H1 (cell line): ENCODE data around the gene HES5. TPM values are rescaled to one million over a fixed set of nuclear protein-coding genes. Genes with fewer than 3 reads are reported as not detected.

Experiments
- CTCF ChIA-PET: fragments of 300-600 bp; sonication (Branson Sonifier 250); formaldehyde crosslinking; loops from one replicate; lab custom pipeline; 2021; ENCODE audit not compliant: partially characterized antibody; lab: Charles Lee
- POLR2A ChIA-PET: fragments of 300-600 bp; sonication (Branson Sonifier 250); formaldehyde crosslinking; loops from one replicate; lab custom pipeline; 2021; ENCODE audit warnings: inconsistent platforms; ENCODE audit not compliant: partially characterized antibody; lab: Charles Lee
- DNase-seq, 2 experiments: peaks; one replicate each; pipeline versions ENCODE4 v3.0.0 to v3.0.0-alpha.2; 2010 to 2022; ENCODE audit warnings: low spot score in 2 of 2, low read depth in 1 of 2, mixed read lengths in 1 of 2
- FAIRE-seq: peaks from 2 replicates; lab custom pipeline; 2011; peaks lifted over from hg19 to GRCh38; lab: Jason Lieb, UNC
- H2AFZ ChIP-seq: 2 replicates; pipeline ENCODE4 v1.8.1; 2012; ENCODE audit warnings: low read length, inconsistent platforms
- H2AK5ac ChIP-seq: 2 replicates; pipeline ENCODE4 v1.6.1; 2013; ENCODE audit warnings: low read depth, low read length
- H2BK120ac ChIP-seq: replicated peaks from 2 replicates; pipeline ENCODE3; 2013; ENCODE audit warnings: low read depth, low read length, inconsistent platforms
- H2BK12ac ChIP-seq: 2 replicates; pipeline ENCODE4 v1.6.1; 2013; ENCODE audit warnings: low read depth, low read length
- H2BK15ac ChIP-seq: 2 replicates; pipeline ENCODE4 v1.6.1; 2013; ENCODE audit warnings: low read length
- H2BK20ac ChIP-seq: 2 replicates; pipeline ENCODE4 v1.6.1; 2013; ENCODE audit warnings: low read length
- H2BK5ac ChIP-seq: 2 replicates; pipeline ENCODE4 v1.6.1; 2013; ENCODE audit warnings: low read depth, low read length
- H3K14ac ChIP-seq: 2 replicates; pipeline ENCODE4 v1.6.1; 2013; ENCODE audit warnings: inconsistent platforms; ENCODE audit not compliant: insufficient read length
- H3K18ac ChIP-seq: 2 replicates; pipeline ENCODE4 v1.6.1; 2013; ENCODE audit warnings: low read length; ENCODE audit errors: extremely low read depth
- H3K23ac ChIP-seq: 2 replicates; pipeline ENCODE4 v1.6.1; 2013; ENCODE audit warnings: inconsistent platforms; ENCODE audit not compliant: insufficient read length
- H3K23me2 ChIP-seq: 2 replicates; pipeline ENCODE4 v1.6.1; 2013; ENCODE audit warnings: low read depth, low read length
- H3K27ac ChIP-seq: 2 replicates; pipeline ENCODE4 v1.6.1; 2011; ENCODE audit warnings: low read depth, low read length, inconsistent platforms
- H3K27me3 ChIP-seq, 4 experiments: replicated peaks in 1 of 4; 1 replicate in 1 of 4; 2 replicates in 3 of 4; pipeline versions ENCODE4 v1.6.1 to v1.8.1; 2011 to 2013; ENCODE audit warnings: low read length in 3 of 4, mild to moderate bottlenecking in 3 of 4, inconsistent platforms in 2 of 4, mixed read lengths in 2 of 4, moderate library complexity in 1 of 4; ENCODE audit not compliant: control insufficient read depth in 3 of 4, insufficient read depth in 3 of 4; ENCODE audit errors: extremely low read depth in 1 of 4
- H3K36me3 ChIP-seq, 4 experiments: 2 replicates each; pipeline versions ENCODE4 v1.6.1 to v1.8.1; 2011 to 2013; ENCODE audit warnings: mild to moderate bottlenecking in 4 of 4, low read length in 3 of 4, moderate library complexity in 2 of 4, control low read depth in 1 of 4, inconsistent platforms in 1 of 4; ENCODE audit not compliant: insufficient read depth in 4 of 4, control insufficient read depth in 2 of 4
- H3K4ac ChIP-seq: replicated peaks from 2 replicates; pipeline ENCODE3; 2013; ENCODE audit warnings: low read length, low read depth, mixed read lengths, inconsistent platforms; ENCODE audit not compliant: insufficient read length
- H3K4me1 ChIP-seq, 4 experiments: replicated peaks in 1 of 4; 1 replicate in 1 of 4; 2 replicates in 3 of 4; pipeline versions ENCODE4 v1.6.1 to v1.8.1; 2011 to 2013; ENCODE audit warnings: low read length in 3 of 4, inconsistent platforms in 2 of 4, mixed read lengths in 1 of 4; ENCODE audit not compliant: insufficient read depth in 4 of 4, control insufficient read depth in 3 of 4
- H3K4me2 ChIP-seq, 2 experiments: 2 replicates each; pipeline versions ENCODE4 v1.6.1 to v1.8.1; 2011 to 2013; ENCODE audit warnings: low read depth in 2 of 2, low read length in 2 of 2, control low read depth in 1 of 2, inconsistent platforms in 1 of 2, mild to moderate bottlenecking in 1 of 2; ENCODE audit not compliant: insufficient read depth in 1 of 2
- H3K4me3 ChIP-seq, 4 experiments: fragments of 200-600, 300-600 bp in 1 of 4; sonication (generic), shearing (Covaris generic), sonication (Bioruptor Twin) in 1 of 4; 2 replicates each; pipeline versions ENCODE4 v1.5.1 to v1.8.1; 2011 to 2016; ENCODE audit warnings: low read length in 4 of 4, low read depth in 3 of 4, control low read depth in 2 of 4, inconsistent platforms in 2 of 4, mild to moderate bottlenecking in 2 of 4, mixed read lengths in 1 of 4, moderate library complexity in 1 of 4; ENCODE audit not compliant: insufficient read depth in 2 of 4; ENCODE audit errors: extremely low read depth in 1 of 4
- H3K56ac ChIP-seq: replicated peaks from 2 replicates; pipeline ENCODE3; 2013; ENCODE audit warnings: low read depth, mild to moderate bottlenecking, mixed read lengths, low read length, inconsistent platforms; ENCODE audit not compliant: insufficient read length
- H3K79me1 ChIP-seq: 2 replicates; pipeline ENCODE4 v1.6.1; 2013; ENCODE audit warnings: low read depth, low read length, control low read depth
- H3K79me2 ChIP-seq, 2 experiments: 2 replicates each; pipeline versions ENCODE4 v1.6.1 to v1.8.1; 2012 to 2013; ENCODE audit warnings: low read length in 2 of 2, mild to moderate bottlenecking in 2 of 2, inconsistent platforms in 1 of 2; ENCODE audit not compliant: insufficient read depth in 2 of 2, control insufficient read depth in 1 of 2
- H3K9ac ChIP-seq, 4 experiments: replicated peaks in 1 of 4; 1 replicate in 1 of 4; 2 replicates in 3 of 4; pipeline versions ENCODE4 v1.6.1 to v1.8.1; 2011 to 2013; ENCODE audit warnings: low read depth in 3 of 4, low read length in 3 of 4, control low read depth in 2 of 4, mild to moderate bottlenecking in 2 of 4, moderate library complexity in 2 of 4, inconsistent platforms in 1 of 4; ENCODE audit errors: extremely low read depth in 1 of 4
- H3K9me3 ChIP-seq, 2 experiments: 2 replicates each; pipeline versions ENCODE4 v1.6.1 to v1.8.1; 2012 to 2013; ENCODE audit warnings: mild to moderate bottlenecking in 2 of 2, moderate library complexity in 2 of 2, control low read depth in 1 of 2, inconsistent platforms in 1 of 2, low read depth in 1 of 2, low read length in 1 of 2, mixed read lengths in 1 of 2; ENCODE audit not compliant: insufficient read depth in 2 of 2
- H4K20me1 ChIP-seq, 2 experiments: replicated peaks in 1 of 2; 2 replicates each; pipeline versions ENCODE3 to v1.8.1; 2011 to 2013; ENCODE audit warnings: inconsistent platforms in 2 of 2, low read length in 2 of 2, mild to moderate bottlenecking in 1 of 2; ENCODE audit not compliant: insufficient read depth in 2 of 2, control insufficient read depth in 1 of 2
- H4K5ac ChIP-seq: 2 replicates; pipeline ENCODE4 v1.6.1; 2013; ENCODE audit warnings: low read length, low read depth, mixed read lengths, inconsistent platforms; ENCODE audit not compliant: insufficient read length
- H4K8ac ChIP-seq: 2 replicates; pipeline ENCODE4 v1.8.0; 2013; ENCODE audit warnings: mild to moderate bottlenecking, moderate library complexity, low read length, inconsistent platforms; ENCODE audit not compliant: insufficient read depth; ENCODE audit errors: extremely low read depth
- H4K91ac ChIP-seq: replicated peaks from 2 replicates; pipeline ENCODE3; 2013; ENCODE audit warnings: low read length, mixed read lengths, inconsistent platforms; ENCODE audit not compliant: insufficient read length
- ATF3 ChIP-seq: IDR thresholded peaks from 2 replicates; pipeline ENCODE4 v1.6.1; 2011; ENCODE audit warnings: low read depth, mild to moderate bottlenecking, low read length; ENCODE audit not compliant: insufficient read depth
- CHD1 ChIP-seq: IDR thresholded peaks from 2 replicates; pipeline ENCODE4 v1.6.1; 2012; ENCODE audit warnings: low read depth, low read length, improper control_type of control experiment
- EZH2 ChIP-seq: fragments of 200-600 bp; sonication (generic); IDR thresholded peaks from 2 replicates; pipeline ENCODE4 v1.7.1; 2012; ENCODE audit warnings: low read depth, mild to moderate bottlenecking, moderate library complexity, low read length, inconsistent platforms; ENCODE audit not compliant: severe bottlenecking
- KDM5A ChIP-seq: fragments of 200-600 bp; IDR thresholded peaks from 2 replicates; pipeline ENCODE4 v1.7.1; 2012; ENCODE audit warnings: mild to moderate bottlenecking, low read length, inconsistent platforms, mixed read lengths
- MAX ChIP-seq: IDR thresholded peaks from 2 replicates; pipeline ENCODE4 v1.6.1; 2012; ENCODE audit warnings: inconsistent platforms
- POLR2A ChIP-seq, 2 experiments: IDR thresholded peaks; 1 replicate in 1 of 2; 2 replicates in 1 of 2; pipeline ENCODE4 v1.6.1; 2011; ENCODE audit warnings: low read depth in 2 of 2, low read length in 2 of 2, mild to moderate bottlenecking in 2 of 2; ENCODE audit errors: control extremely low read depth in 1 of 2
- SIX5 ChIP-seq: IDR thresholded peaks from 2 replicates; pipeline ENCODE4 v1.6.1; 2011; ENCODE audit warnings: mild to moderate bottlenecking, low read depth, low read length
- TEAD4 ChIP-seq: IDR thresholded peaks from 2 replicates; pipeline ENCODE4 v1.6.1; 2012; ENCODE audit warnings: low read depth, low read length, inconsistent platforms, mixed read lengths
- WGBS, 2 experiments: shearing (Covaris generic) in 1 of 2; methylation state at CpG; one replicate each; pipeline versions ENCODE4 v1.1.6 to v1.1.7; 2013 to 2015; ENCODE audit warnings: low lambda C conversion rate in 2 of 2, mixed read lengths in 2 of 2, inconsistent platforms in 1 of 2, low coverage in 1 of 2, missing lambda C conversion rate in 1 of 2; ENCODE audit not compliant: insufficient replicate concordance in 2 of 2, insufficient coverage in 1 of 2, insufficient read length in 1 of 2; ENCODE audit errors: extremely low coverage in 1 of 2, missing lambda C conversion rate in 1 of 2; 5-methylcytosine and 5-hydroxymethylcytosine counted together
- polyA plus RNA-seq, 7 experiments: library from polyadenylated mRNA; depleted of rRNA in 3 of 7; stranded (reverse) in 5 of 7; unstranded in 2 of 7; fragments of >200 nt in 5 of 7; fragments of 200-250 nt in 2 of 7; gene quantifications; 1 replicate in 5 of 7; 2 replicates in 1 of 7; 4 replicates in 1 of 7; pipeline versions ENCODE4 v1.2.1 to v1.2.3, GENCODE V29; 2011 to 2013; ENCODE audit warnings: missing spikeins in 2 of 7, mixed read lengths in 2 of 7
- total RNA-seq: library from RNA; stranded (reverse); fragmentation: NEBNext Ultra II Directional; extraction: Animal tissue kit (Norgen Biotek cat#: 25700); gene quantifications from 2 replicates; pipeline ENCODE4 v1.2.1, GENCODE V29; 2021

Gene HES5
- total and polyA plus RNA-seq, 2 of the 8 experiments (the other 6 are each of a cell fraction or from before 2014, with no cell fraction given) = 0.22 TPM; not detected in 1

- H3K23me2 ChIP-seq = no peaks in the 10 kb centered on the region
- FAIRE-seq (no peak), DNase-seq (no peak)
- CTCF ChIA-PET = interaction anchor here (0.9 to 2.2 kb wide), 6 partner anchors 9 to 60 kb away, joined by 3 to 9 read pairs (median 4); no protein-coding TSS in a partner anchor
- no peak for TF ChIP-seq SIX5
- no peak for TF ChIP-seq ATF3
- no peak for TF ChIP-seq KDM5A
- TF ChIP-seq POLR2A (IDR thresholded peaks at IDR 0.05; ENCODE audit: control extremely low read depth in 1 of 2, low read depth in 2 of 2, low read length in 2 of 2) = no peak
- no peak for TF ChIP-seq EZH2
- no peak for TF ChIP-seq TEAD4
- no peak for TF ChIP-seq CHD1
- TF ChIP-seq MAX = no peak
- H3K4me2 ChIP-seq = no peak overlapping the region
- H4K20me1 ChIP-seq = peaks cover 0 to 3% of the 10 kb centered on the region in 2 experiments
- no peak overlapping the region for H4K5ac ChIP-seq
- no peak overlapping the region for H3K56ac ChIP-seq
- H2BK12ac ChIP-seq = no peak overlapping the region
- H2BK20ac ChIP-seq = no peak overlapping the region
- no peak overlapping the region for H2AFZ ChIP-seq
- no peak overlapping the region for H4K8ac ChIP-seq
- no peak overlapping the region for H2BK5ac ChIP-seq
- WGBS, 2 experiments = 91% methylated on average over 14 of the region's 14 CpGs; no CpG with 5 or more reads in 1 of the 2 experiments
- no peak overlapping the region for H2AK5ac ChIP-seq
- no peak overlapping the region for H2BK120ac ChIP-seq
- no peak overlapping the region for H4K91ac ChIP-seq
- no peak overlapping the region for H3K23ac ChIP-seq
- no peak overlapping the region for H3K18ac ChIP-seq
- no peak overlapping the region for H3K14ac ChIP-seq
- no peak overlapping the region for H3K4me3 ChIP-seq
- H3K79me1 ChIP-seq = no peaks in the 10 kb centered on the region
- POLR2A ChIA-PET = interaction anchor here (0.6 to 2.1 kb wide), 3 partner anchors 13 to 42 kb away, joined by 3 to 5 read pairs (median 5); partner anchors contain the start of gene PANK4
- no peaks in the 10 kb centered on the region for H3K79me2 ChIP-seq
- H3K9ac ChIP-seq = no peak overlapping the region
- no peak overlapping the region for H3K27ac ChIP-seq
- H2BK15ac ChIP-seq = no peak overlapping the region
- no peaks in the 10 kb centered on the region for H3K4me1 ChIP-seq
- no peaks in the 10 kb centered on the region for H3K36me3 ChIP-seq
- H3K4ac ChIP-seq = no peak overlapping the region
- H3K27me3 ChIP-seq = peaks cover 0 to 9% (median under 1%) of the 10 kb centered on the region in 4 experiments; a peak in 1 of 7 replicates
- peaks cover 0 to 22% of the 10 kb centered on the region in 2 experiments; a peak in 2 of 4 replicates for H3K9me3 ChIP-seq
Measured at GRCh38 chr1:2489615-2490014, 40.4 kb downstream of the HES5 start.
